ENCODE data around the gene PRKAR2A.

Gene PRKAR2A

GRCh38 chr3:48847504-48848423 lies at the start of gene PRKAR2A:
PRKAR2A (minus strand) TSS chr3:48847874; CDS start chr3:48847596, 278 bp downstream.
- DNase-seq (ENCODE audit: low read depth in 2 of 3, low spot score in 1 of 3): peak; percentile 60 to 79 (median 62)

- DNase-seq (ENCODE audit: low read depth in 2 of 3, low spot score in 1 of 3): no peak
Observed at GRCh38 chr3:48896936-48897335, 49.3 kb upstream of the PRKAR2A start.

- DNase-seq (ENCODE audit: low read depth in 2 of 3, low spot score in 1 of 3): no peak
Observed at GRCh38 chr3:48894516-48894915, 46.8 kb upstream of the PRKAR2A start.

GRCh38 chr3:48891606-48892005 lies 43.9 kb upstream of the PRKAR2A start:
- no peak for DNase-seq (ENCODE audit: low read depth in 2 of 3, low spot score in 1 of 3)

DNA sequence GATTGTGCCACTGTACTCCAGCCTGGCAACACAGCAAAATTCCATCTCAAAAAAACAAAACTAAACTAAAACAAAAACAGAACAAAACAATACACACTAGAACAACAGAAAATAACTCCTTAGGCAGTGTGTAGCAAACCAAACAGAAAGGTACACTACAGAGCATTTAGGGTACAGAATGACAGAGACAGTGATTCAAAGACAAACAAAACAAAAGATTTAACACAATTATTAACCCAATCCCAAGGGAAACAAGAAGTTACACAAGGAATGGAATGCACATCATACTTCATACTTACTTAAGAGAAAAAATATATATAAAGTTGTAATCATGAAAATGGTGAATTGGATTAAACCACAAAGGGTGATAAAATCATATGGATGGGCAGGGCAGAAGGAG lies 38.1 kb upstream of the PRKAR2A start:
- DNase-seq (ENCODE audit: low read depth in 2 of 3, low spot score in 1 of 3): no peak

DNA sequence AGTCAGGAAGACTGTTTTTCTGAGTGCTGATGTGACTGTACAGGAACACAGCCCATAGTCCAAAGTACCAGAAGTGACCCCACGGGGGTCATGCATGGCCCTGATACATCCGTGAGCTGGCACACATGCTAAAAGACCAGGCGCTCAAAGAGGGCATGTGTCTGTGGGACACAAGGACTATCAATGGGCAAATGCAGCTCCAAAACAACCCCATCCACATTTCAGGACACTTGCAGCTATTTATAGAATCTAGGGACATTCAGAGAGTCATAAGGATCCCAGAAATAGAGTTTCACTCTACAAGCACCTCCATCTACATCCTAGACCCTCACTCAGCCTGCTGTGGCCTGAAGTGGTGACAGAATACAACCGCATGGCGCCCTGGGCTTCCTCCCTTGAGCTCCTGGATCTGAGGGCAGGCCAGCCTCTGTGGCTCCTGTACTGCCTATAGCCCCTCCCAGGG lies 34.0 kb upstream of the PRKAR2A start:
- DNase-seq (ENCODE audit: low read depth in 2 of 3, low spot score in 1 of 3): no peak

GRCh38 chr3:48881006-48881405 lies 33.3 kb upstream of the PRKAR2A start:
- no peak for DNase-seq (ENCODE audit: low read depth in 2 of 3, low spot score in 1 of 3)

DNA sequence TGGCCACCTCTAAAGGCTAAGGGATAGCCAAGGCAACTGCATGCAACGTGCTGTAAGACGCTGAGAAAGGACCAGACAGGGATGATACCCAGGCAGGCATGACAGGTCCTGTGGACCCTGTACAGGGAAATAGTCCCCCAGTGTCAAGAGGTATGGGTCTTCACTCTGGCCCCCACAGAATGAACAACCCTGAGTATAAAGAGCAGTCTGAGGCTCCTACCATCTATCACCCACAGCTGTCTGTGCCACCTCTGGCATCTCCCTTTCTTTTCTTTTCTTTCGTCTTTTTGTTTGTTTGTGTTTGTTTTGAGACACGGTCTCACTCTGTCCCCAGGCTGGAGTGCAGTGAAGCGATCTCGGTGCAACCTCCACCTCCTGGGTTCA lies 32.3 kb upstream of the PRKAR2A start:
- DNase-seq (ENCODE audit: low read depth in 2 of 3, low spot score in 1 of 3): no peak

DNA sequence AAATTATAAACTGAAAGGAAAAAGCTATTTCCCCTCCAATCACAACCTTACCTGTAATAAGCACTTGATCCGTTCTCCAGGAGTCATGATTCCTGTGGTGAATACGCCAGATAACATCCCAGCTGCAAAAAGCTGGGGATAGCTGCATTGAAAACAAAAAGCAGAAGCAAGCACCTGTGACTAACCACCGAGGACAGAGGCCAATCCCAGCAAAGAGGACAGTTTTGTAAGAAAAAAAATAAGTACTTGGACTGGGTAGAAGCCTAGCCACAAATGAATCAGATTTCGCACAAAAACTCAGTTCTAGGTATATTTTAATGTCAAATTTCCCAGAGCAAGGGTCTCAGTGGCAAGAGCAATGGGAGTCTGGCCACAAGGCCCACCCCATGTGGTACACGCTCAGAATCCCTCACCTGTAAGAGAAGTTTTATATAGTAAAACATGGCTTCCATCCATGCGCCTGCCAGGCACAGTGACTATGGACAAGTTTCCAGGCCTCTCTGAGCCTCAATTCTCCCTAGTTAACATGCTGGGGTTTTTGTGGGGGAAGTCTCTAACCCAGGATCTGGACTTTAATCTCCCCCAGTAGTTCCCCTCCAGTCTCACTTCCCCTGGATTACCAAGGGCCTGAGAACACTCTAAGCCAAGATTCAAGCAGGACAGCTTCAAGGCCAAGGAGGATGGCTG lies 31.8 kb upstream of the PRKAR2A start:
- no peak for DNase-seq (ENCODE audit: low read depth in 2 of 3, low spot score in 1 of 3)

DNA sequence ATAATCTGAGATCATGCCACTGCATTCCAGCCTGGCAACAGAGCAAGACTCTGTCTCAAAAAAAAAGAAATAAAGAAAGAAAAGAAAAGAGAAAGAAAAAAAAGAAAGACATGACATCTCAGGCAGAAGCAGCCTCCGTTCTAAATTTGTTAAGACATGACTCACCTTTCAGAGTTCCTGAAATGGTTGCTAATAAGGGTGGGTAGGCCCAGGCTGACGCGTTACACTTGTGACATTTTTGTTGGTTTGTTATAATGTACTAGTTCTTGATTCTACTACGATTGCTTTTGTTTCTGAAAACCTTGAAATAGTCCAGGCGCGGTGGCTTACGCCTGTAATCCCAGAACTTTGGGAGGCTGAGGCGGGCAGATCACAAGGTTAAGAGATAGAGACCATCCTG lies 30.0 kb upstream of the PRKAR2A start:
- DNase-seq (ENCODE audit: low read depth in 2 of 3, low spot score in 1 of 3): no peak

DNA sequence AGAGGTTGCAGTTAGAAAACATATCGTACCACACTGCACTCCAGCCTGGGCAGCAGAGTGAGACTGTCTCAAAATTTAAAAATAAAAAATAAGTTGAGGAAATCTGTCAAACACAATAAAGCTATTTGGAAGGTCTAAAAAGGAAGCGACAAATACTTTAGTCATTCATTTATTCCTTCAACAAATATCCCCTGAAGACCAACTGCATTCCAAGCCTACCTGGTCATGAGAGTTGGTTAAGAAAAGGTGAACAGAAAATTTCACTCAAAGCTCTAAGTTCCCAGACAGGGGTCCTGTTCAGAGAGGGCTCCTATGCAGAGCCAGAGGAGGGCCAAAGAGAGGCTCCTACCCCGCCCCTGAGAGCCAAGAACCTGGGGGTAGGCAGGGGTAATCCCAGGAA lies 15.4 kb upstream of the PRKAR2A start:
- DNase-seq (ENCODE audit: low read depth in 2 of 3, low spot score in 1 of 3): no peak

DNA sequence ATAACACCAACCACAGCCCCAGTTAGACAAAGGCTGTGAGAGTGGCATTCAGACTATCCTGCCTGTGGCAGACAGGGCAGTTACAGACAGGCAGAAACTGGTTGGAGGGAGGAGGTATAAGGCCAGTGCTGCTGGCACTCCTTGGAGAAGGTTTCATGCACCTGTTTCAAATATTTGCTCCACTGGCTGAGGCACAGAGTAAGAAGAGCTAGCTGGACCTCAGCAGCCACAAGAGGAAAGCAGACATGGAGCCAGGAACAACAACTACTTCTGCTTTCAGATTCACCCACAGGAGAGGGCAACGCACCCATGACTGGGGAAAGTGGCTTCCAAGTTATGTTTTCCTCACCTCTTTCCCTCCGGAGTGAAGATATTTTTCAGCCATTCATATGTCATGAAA lies 11.5 kb upstream of the PRKAR2A start:
- DNase-seq (ENCODE audit: low read depth in 2 of 3, low spot score in 1 of 3): no peak

GRCh38 chr3:48858709-48859108 lies 11.0 kb upstream of the PRKAR2A start:
- DNase-seq (ENCODE audit: low read depth in 2 of 3, low spot score in 1 of 3): no peak

DNA sequence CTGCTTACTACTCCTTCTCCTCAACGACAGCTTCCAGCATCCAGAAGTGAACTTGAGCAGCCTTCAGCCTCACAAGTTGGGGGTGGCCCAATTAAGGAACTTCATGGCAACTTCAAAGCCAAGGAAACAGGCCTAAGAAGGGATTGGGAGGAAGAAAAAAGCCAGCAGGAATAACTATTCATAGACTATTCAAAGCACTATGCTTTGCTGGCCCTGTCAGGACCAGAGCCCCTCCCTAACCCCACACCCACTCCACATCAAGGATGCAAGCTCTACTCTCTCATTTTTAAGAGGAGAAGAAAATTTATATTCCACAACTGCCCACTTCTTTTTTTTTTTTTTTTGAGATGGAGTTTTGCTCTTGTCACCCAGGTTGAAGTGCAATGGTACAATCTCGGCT lies 10.0 kb upstream of the PRKAR2A start:
- DNase-seq (ENCODE audit: low read depth in 2 of 3, low spot score in 1 of 3): no peak

DNA sequence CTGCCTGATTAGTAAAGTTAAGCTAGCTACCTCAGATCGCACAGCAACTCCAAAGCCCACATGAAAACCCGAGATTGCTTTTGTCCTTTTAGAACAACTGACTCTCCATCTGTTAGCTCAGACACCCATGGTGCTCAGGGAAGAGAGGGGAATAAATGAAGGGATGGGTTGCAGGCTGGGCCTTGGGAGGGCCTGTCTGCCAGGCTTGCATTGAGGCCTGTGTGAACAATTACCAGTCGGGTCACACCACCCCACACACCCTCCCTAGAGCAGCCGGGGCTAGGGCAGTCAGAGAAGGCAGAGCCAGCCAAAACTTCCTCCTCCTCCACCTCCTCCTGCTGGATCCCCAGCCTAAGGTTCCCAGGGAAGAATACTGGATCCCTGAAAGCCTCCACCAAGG lies 8.8 kb upstream of the PRKAR2A start:
- no peak for DNase-seq (ENCODE audit: low read depth in 2 of 3, low spot score in 1 of 3)

DNA sequence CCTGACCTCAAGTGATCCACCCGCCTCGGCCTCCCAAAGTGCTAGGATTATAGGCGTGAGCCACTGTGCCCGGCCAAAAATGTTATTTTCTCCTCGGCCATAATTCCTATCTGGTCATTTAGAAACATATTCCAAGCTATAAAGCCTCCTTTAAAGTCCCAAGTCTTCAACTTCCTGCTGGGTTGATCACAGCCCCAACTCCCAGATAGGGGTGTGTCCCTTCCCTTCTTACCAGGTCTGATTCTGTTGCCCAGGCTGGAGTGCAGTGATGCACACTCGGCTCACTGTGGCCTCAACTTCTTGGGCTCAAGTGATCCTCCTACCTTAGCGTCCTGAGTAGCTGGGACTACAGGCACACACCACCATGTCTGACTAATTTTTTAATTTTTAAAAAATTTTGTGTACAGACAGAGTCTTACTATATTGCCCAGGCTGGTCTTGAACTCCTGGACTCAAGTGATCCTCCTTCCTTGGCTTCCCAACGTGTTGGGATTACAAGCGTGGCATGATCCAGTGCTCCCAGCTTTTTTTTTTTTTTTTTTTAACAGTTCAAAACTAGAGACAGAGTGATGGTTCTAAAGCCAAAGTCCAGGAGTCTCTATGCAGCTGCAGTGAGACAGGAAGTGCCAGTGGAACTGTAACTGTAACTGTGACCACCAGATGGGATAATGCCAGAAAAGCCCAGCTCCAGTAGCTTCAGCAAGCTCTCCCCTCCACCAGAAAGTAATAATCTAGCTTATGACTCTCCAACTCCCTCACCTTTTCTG lies 8.2 kb upstream of the PRKAR2A start:
- DNase-seq (ENCODE audit: low read depth in 2 of 3, low spot score in 1 of 3): no peak

DNA sequence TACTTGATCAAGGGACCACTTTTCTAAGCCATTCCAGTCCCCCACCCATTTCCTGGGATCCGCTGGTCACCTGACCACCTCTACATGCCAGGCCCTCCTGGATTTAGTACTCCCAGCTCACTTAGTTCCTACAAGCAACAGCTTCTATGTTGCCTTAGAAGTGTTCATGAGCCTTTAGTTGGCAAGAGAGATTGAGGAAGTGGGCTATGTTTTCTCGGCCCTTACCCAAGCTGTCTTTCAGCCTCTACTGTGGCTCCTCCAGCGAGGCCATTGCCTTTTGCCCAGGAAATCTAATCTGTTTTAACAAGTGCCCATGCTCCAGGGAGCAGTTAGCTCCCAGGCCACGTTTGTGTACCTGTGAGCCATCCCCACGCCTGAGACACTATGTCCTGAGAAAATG lies 4.5 kb upstream of the PRKAR2A start:
- DNase-seq (ENCODE audit: low read depth in 2 of 3, low spot score in 1 of 3): no peak

- DNase-seq (ENCODE audit: low read depth in 2 of 3, low spot score in 1 of 3): no peak
Observed at GRCh38 chr3:48851407-48851806, 3.7 kb upstream of the PRKAR2A start.

DNA sequence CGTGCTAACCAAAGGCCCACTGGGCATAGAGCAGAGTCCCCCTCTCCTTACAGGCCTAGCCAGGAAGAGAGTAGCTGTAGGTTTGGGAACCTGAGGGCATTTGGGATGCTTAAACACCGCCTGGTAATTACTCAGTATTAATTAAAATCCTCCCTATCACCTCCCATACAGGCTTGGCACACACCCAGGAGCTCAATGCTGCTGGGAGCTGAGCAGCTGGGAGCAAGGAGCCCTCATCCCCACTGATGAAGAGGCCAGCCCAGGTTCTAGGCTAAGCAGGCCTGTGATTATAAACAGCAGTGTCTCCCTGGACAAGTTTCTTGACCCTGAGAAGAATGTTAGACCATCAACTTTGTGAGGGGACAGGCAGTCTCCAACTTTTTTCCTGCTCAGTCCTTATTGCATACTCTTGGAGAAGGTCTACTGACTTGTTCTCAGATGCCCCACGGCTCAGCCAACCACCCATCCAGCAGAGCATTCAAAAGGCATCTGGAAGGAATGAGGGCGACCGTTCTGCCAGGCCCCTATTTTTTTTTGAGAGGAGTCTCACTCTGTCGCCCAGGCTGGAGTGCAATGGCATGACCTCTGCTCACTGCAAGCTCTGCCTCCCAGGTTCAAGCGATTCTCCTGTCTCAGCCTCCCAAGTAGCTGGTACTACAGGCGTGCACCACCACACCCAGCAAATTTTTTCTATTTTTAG lies 1.3 kb upstream of the PRKAR2A start:
- DNase-seq (ENCODE audit: low read depth in 2 of 3, low spot score in 1 of 3): no peak

- DNase-seq (ENCODE audit: low read depth in 2 of 3, low spot score in 1 of 3): peak; percentile 31 to 50 (median 31)
Observed at GRCh38 chr3:48847053-48847503, 596 bp downstream of the PRKAR2A start.

GRCh38 chr3:48845170-48845569 lies 2.5 kb downstream of the PRKAR2A start:
- no peak for DNase-seq (ENCODE audit: low read depth in 2 of 3, low spot score in 1 of 3)

Measured in stimulated activated CD4-positive, alpha-beta T cell treated with anti-CD3 and anti-CD28 coated beads, Interleukin-12 subunit alpha, Interleukin-12 subunit beta, amount 100 ng/mL, for 48 hours (primary cell).